Eye (tissue), 1 donor: ENCODE data around the gene FGFR4.
"Not testable (repeated sequence)": the region's sequence is repeated elsewhere in the genome, so short reads cannot be mapped to it uniquely, and the experiment has no call there.

Experiments
- DNase-seq: peaks from one replicate; pipeline ENCODE4 v3.0.0-alpha.2; 2015

Gene FGFR4

DNA sequence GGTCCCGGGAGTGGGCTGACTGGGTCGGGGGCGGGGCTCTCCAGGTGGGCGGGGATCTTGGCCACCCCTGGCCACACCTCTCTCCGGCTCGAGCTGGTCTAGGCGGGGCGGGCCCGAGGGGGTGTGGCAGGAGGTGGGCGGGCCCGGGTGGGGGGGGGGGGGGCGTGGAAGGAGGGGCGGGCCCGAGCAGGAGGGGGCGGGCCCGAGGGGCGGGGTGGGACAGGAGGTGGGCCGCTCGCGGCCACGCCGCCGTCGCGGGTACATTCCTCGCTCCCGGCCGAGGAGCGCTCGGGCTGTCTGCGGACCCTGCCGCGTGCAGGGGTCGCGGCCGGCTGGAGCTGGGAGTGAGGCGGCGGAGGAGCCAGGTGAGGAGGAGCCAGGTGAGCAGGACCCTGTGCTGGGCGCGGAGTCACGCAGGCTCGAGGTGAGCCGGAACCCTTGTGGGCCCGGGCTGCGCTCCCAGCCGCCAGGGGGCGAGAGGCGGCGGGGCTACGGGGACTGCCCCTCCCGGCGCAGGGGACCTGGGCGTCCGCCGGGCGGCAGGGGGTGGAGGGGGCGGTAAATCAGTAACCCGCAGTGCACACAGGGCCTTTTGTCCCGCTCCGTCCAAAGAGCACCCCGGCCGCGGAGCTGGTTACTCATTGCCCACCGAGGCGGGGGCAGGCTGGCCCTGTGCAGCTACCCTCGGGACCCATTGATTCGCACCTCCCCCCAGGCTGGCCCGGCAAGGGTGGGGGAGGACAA lies at the start of gene FGFR4:
Gene FGFR4, plus strand, starts transcription at position 262 of the 744 bp plus-strand sequence. CDS start 2,688 bp downstream, outside the sequence.
- DNase-seq: peak; percentile 77

DNA sequence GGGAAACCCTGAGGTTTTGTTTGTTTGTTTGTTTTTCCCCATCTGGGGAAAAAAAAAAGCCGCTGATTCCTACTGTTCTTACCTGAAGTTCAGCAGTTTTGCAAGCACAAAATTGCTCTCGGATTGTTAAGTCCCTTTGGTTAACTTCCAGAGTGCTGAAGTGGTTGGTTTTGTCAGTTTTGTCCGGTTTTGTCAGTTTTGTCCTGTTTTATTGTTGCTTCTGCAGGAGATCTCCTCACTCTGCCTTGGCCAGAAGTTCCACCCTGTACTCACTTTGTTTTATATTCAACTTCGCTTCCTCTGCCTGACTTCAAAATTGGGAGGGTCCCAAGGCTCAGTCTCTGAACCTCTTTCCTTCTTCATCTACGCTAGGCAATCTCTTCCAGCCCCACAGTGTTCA lies 49.8 kb upstream of the FGFR4 start:
- DNase-seq: no peak

DNA sequence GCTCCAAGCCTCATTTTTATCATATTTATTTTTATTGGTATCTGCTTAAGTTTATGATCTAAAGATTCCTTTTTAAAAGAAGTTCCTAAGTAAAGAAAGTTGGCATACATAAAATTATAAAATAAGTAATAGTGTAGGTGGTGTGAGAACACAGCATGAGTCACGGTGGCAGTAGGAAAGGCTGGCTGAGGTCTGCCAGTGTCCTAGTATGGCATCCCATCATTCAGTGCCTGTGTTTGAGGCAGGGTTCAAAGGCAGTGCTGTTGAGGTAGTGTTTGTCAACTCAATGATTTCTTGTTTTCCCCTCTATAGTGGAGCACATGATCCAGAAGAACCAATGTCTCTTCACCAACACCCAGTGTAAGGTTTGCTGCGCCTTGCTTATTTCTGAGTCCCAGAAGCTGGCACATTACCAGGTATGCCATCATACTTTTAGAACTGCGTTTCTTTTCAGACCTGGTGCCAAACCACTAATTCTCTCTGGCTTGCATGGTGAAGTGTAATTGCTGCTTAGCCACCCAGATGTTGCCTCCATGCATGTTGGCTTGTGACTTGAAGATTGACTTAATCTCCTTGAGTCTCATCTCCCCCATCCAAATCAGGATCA lies 45.8 kb upstream of the FGFR4 start:
- no peak for DNase-seq

DNA sequence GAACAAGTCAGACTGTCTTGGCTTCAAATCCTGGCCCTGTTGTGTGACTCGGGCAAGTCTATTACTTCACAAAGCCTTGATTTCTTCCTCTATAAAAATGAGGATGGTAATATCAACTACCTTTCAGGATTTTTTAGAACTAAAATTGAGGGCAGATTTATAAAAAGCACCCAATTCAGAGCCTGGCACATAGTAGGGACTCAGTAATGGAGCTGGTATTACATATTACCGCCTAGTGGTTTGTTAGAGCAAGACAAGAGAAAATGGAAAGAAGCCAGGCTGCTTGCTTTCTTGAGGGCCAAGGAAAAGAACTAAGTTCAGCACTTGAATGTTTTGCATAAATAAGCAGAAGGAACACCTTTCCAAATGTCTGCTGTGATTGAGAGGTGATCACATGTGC lies 44.8 kb upstream of the FGFR4 start:
- no peak for DNase-seq

DNA sequence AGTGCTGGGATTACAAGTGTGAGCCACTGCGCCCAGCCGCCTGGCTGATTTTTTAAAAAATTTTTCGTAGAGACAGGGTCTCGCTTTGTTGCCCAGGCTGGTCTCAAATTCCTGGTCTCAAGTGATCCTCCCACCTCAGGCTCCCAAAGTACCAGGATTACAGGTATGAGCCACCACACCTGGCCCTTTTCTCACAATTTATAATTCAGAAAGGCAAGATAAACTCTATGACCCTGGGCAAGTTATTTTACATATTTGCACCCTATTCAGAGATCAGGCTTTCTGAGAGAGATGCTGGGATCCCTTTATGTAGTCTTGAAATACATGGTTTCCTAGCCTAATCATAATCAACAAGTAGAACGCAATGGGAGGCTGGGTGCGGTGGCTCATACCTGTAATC lies 43.6 kb upstream of the FGFR4 start:
- DNase-seq: no peak

DNA sequence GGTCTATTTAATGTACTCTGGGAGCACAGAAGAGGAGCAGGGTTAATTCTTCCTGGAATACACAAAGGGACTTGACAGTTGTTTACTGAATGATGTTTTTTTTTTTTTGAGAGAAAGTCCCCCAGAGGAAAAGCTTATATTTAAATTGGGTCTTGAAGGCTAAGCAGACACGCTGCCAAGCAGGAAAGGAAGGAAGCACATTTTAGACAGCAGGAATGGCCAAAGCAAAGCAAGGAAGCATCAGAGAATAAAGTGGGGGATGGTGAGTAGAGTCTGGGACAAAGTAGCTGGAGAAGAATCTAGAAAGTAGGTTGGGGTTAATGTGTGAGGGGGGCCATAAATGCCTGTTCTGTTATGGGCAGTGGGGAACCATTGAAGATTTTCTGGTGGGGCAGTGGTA lies 42.8 kb upstream of the FGFR4 start:
- DNase-seq: no peak

DNA sequence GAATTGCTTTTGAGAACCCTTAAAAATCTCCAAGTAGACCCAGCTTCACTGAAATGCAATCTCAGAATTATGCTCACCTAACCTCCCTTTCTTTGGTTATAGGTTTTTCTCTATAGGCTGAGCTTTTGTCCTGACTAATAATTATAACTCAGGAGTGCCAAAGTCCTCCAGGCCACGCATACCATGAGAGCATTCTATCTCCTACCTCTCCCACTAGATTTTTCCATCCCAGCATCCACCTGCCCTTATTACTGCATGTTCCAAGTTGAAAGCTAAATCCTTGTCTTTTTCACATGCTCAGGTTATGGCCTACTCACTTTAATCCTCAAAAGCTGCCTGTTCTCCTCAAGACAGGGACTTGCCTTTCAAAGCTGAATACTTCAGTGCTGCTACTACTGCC lies 42.1 kb upstream of the FGFR4 start:
- no peak for DNase-seq

DNA sequence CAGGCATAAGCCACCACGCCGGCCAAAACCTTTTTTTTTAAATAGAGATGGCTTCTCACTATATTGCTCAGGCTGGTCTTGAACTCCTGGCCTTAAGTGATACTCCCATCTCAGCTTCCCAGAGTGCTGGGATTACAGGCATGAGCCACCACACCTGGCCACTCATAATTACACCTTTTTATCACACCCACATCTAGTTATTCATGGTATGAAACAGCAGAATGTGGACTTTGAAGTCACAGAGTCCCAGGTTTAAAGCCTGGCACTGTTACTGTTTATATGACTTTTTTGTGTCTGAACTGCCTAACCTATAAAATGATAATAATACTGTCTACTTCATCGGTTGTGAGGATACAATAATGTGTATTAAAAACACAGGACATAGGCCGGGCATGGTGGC lies 41.1 kb upstream of the FGFR4 start:
- no peak for DNase-seq

DNA sequence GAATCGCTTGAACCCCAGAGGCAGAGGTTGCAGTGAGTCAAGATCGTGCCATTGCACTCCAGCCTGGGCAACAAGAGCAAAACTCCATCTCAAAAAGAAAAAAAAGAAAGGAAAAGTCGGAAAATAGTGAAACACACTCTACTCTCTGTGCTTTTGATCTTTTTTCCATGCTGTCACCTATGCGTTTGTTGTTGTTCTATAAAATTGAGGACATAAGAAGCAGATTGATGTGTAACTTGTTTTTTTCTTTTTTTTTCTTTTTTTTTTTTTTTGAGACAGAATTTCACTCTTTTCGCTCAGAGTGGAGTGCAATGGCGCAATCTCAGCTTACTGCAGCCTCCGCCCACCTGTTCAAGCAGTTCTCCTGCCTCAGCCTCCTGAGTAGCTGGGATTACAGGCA lies 38.2 kb upstream of the FGFR4 start:
- DNase-seq: not testable (repeated sequence)

DNA sequence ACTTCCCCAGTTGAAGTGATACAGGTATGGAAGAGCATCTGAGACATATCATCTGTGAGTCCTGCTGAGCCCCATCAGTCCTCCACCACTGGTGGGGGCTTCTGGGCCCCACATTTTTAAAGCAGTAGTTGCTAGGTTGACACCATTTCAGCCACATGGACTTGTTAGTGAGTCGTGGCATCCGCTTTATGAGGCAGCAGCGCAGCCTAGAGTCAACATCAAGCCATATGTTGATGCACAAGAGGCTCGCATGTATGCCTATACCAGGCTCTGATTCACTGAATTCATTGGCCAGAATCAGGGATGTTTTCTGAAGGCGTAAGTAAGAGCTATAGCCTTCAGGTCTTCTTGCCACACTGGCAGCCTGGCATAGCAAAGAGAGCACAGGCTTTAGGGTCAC lies 37.4 kb upstream of the FGFR4 start:
- no peak for DNase-seq

DNA sequence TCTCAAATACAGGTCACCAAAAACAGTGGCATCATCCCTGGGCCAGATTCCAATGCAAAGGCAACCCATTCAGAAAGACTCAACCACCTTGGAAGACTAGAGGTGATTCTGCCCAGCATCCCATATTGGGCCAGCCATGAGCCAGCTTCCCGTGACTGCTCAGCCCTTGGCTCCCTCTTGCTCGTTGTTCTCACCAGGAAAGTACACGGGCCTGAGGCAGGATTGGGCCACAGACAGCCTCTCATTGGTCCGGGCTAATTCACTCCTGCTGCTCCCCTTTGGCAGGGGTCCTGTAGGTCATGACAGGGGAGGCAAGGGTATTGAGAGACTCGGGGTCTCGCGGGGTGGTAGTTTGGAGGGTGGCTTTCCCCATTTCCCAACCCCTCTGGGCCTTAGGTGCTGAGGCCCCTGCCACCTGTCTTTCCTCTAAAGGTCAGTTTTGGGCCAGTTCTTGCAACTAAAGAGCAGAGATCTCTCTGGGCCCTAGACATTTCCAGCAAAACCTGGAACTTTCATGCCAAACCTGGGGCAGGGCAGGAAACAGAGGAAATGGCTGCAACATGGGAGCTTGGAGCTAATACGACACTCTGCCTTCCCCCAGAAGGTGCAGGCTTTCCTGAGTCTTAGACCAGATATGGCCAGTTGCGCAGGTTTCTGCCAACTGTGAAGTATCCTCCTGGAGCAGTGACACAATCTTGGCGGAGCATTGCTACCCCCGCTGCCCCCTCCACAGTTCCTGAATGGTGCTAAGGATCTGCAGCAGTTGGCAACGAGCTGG lies 22.0 kb upstream of the FGFR4 start:
- no peak for DNase-seq

DNA sequence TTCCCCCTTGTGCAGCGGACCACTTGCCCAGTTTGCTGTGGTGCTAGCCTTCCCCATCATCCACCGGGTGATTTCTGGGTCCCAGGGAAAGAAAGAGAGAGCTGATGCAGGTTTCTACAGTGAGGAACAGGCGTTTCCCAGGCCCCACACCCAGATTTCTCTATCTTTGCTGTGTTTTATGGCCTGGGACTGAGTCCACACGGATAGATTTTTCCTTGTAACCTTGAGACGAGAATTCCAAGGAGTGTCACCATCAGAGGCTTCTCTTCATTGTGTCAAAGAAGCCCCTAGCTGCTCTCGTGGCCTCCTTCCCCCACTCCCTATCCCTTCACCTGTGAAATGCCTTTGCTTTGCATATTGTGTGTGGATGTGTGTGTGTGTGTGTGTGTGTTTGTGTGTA lies 21.2 kb upstream of the FGFR4 start:
- no peak for DNase-seq

DNA sequence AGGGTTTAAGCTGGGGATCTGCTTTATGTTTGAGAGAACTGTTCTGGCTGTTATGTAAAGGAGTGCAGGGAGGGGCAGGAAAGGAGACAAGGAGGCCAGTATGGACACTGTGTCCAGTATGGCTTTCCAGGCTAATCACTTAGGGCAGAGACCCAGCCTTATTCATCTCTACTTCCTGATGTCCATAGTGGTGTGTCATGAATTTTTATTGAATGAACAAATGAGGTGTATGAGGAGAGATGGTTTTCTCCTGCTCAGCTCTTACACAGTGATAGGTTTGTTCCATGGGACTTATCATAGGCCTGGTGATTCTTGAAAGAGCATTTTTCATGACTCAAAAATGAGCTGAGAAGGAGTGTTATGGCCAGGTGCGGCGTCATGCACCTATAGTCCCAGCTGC lies 20.5 kb upstream of the FGFR4 start:
- DNase-seq: no peak

DNA sequence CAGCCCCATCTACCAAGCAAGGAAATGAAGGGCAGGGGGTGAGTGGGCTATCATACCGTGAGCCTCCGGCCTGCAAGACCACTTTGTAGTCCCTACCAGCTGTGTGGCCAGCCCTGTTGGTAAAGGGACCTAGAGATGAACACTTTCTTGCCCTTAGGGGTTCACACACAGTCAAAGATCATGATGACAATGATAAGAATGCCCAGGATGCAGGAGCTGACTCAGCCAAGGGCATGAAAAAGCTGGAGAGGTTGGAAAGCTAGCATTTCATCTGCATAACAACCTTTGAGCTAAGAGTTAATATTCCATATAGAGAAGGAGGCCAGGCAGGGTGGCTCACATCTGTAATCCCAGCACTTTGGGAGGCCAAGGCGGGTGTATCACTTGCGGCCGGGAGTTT lies 19.2 kb upstream of the FGFR4 start:
- no peak for DNase-seq

DNA sequence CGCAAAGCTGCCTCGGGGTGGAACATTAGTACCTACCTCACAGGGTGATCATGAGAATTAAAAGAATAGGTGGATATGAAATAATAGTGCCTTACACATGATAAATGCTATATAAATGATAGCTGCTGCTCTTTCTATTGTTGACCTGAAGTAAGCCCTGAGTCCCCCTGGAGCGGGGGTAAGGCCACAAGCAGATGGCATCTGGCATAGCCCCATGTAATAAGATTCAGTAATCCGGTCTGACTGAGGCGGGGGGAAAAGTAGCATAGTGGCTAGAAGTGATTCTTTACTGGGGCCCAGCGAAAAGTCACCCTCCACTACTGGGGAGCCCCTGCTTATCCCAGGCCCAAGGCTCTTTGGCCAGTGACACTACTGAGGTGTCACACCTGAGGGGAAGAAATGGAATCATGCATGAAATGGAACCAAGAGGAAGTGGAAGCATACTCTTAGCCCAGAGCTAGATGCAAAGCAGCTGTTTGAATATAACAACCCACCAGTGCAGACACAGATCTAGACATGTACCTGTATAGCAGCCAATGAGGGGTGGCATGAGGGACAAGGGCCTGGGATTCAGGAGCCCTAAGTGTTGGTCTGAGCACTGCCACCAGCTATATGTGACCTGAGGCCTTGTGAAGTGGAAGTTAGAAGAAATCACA lies 16.1 kb upstream of the FGFR4 start:
- DNase-seq: no peak

DNA sequence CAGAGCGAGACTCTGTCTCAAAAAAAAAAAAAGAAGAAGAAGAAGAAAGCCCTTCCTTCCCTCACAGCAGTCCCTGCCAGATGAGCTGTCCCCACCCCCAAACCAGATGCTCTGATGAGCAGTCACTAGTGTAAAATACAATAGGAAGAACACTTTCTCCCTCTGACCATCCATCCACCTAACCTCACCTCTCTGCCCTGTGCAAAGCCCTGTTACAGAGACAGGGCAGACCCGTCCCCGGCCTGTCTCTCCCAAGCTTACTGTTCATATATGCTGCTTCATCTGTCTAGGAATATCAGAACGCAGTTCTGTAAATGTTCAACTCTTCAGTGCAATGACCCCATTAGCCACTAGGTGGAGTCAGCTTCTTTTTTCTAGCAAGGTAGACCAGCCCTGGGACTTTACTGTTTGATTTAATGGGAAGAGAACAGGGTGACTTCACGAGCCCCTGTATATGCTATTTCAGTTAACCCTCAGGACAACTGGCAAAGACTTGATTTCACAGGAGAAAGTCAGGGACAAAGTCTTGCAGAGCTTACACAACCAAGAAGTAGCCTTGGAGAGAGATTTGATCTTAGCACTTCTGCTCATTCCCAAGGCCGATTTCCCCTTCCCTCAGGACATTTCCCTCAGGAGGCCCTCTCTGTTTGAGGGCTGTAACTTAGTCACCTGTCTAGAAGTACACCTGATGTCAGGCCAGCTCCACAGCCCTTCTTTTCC lies 14.9 kb upstream of the FGFR4 start:
- DNase-seq: peak; percentile 96

DNA sequence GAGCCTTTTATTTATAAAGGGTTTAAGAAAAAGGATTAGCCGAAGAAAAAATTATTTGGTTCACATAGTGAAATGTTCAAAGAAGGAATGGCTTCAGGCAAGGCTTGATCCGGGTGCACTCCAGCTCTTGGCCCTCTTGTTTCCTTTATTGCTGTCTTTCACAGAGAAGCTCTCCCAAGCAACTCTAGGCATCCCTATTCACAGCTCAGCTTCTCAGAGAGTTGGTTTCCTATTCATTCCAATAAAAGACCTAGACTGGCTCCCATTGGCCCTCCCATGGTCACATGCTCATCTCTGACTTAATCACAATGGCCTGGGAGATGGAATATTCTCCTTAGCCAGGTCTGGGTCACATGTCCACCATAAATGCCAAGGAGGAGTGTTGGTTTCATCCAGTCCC lies 9.4 kb upstream of the FGFR4 start:
- DNase-seq: no peak

DNA sequence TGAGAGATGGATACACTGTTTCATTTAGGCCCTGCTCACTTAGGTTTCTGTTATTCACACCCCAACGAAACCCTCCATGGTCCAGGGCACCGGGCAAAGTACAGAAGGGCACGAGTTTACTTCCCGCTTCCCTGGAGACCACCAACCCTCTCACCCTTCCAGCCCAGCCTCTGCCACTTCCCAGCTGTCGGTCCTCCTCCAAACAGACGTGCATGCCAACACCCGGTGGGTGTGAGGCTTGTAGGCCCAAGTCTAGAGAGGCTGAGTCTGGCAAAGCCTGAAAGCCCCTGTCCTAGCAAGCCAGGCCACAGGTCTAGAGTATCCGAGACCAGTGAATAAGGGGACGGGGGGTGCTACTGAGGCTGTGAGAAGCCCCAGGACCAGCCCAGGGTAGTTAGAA lies 7.1 kb upstream of the FGFR4 start:
- DNase-seq: no peak

DNA sequence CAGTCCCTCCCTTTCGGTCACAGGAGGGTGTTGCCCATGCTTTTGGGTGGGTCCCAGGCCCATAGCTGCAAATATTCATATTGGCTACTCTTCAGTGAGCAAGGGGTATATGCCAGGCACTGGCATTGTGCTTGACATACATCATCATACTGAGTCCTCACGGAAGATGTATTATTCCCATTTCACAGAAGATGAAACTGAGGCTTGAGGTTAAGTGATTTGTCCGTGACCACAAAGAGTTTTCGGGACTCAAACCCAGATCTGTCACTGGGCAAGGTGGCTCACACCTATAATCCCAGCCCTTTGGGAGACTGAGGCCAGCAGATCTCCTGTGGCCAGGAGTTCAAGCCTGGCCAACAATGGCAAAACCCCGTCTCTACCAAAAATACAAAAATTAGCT lies 6.5 kb upstream of the FGFR4 start:
- no peak for DNase-seq

DNA sequence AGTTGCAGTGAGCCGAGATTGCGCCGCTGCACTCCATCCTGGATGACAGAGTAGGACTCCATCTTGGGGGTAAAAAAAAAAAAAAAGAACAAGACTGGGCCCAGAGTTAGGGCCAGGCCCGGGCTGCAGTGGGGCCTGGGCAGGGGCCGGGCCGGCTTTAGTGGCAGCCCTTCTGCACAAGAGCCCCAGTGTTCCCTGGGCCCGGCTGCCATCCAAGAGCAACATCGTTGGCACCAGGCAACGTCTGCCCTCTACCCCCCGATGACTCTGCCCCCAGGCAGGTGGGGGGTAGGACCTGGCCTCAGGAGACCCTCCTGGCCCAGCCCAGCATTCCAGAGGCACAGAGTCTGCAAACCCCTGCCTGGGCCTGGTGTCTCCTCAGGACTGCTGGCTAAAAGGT lies 4.9 kb upstream of the FGFR4 start:
- no peak for DNase-seq

DNA sequence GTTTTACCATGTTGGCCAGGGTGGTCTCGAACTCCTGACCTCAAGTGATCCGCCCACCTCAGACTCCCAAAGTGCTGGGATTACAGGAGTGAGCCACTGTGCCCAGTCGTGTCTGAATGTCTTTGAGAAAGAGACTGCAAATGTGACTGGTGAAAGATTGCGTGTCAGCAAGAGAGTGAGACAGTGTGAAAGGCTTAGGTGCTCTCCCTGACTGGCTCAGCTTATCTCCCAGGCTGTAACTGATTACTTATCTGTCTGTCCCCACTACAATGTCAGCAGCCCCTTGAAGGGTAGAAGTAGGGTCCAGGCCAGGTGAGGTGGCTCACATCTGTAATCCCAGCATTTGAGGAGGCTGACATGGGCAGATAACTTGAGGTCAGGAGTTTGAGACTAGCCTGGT lies 3.4 kb upstream of the FGFR4 start:
- no peak for DNase-seq

DNA sequence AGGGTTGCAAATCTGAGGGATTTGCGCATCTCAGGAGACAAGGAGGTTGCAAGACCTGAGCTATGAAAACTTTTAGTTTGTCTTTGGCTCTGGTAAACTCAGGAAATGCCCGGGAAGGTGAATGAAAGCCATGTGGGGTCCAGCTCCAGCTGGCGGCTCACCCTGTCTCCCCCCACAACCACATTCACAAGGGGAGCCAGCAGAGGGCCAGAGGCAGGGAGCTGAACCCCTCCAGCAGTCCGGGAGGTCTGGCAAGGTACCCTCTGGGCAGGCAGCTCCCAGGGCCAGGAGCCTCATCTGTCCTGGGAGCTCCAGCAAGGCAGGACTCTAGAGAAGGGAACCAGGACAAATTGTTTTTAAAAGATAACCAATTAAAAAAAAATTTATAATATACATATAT lies 2.5 kb upstream of the FGFR4 start:
- no peak for DNase-seq
